Measurements from ENCODE around the gene RUFY2.

GRCh38 chr10:68302503-68302823 is 104.6 kb downstream of the RUFY2 start:
- TF ChIP-seq FOXP2 (optimal IDR thresholded peaks at IDR 0.05; ENCODE audit: borderline replicate concordance, extremely low read depth, extremely low read length, insufficient read depth) (no peak), POLR2AphosphoS5 (IDR thresholded peaks at IDR 0.05; ENCODE audit: low read depth, low read length) (no peak)
